H9 (cell line): ENCODE results near the gene HBS1L. TPM values are rescaled to one million over a fixed set of nuclear protein-coding genes. Genes with fewer than 3 reads are reported as not detected.

Experiments
- DNase-seq: peaks from one replicate; pipeline ENCODE4 v3.0.0-alpha.2; 2017
- H2AFZ ChIP-seq: one replicate; pipeline ENCODE4 v1.6.1; 2013; ENCODE audit warnings: mild to moderate bottlenecking, low read length, control low read depth, moderate library complexity
- H2AK5ac ChIP-seq: 2 replicates; pipeline ENCODE4 v1.6.1; 2013; ENCODE audit warnings: low read length, control low read depth, mixed read lengths; ENCODE audit not compliant: insufficient read length
- H2BK120ac ChIP-seq: one replicate; pipeline ENCODE4 v1.6.1; 2013; ENCODE audit warnings: low read depth, mild to moderate bottlenecking, low read length, control low read depth, inconsistent platforms; ENCODE audit not compliant: poor library complexity, severe bottlenecking
- H2BK12ac ChIP-seq: 2 replicates; pipeline ENCODE4 v1.6.1; 2013; ENCODE audit warnings: low read length, control low read depth, mixed read lengths, low read depth; ENCODE audit not compliant: insufficient read length
- H2BK15ac ChIP-seq: 2 replicates; pipeline ENCODE4 v1.6.1; 2013; ENCODE audit warnings: low read depth, low read length, control low read depth
- H2BK20ac ChIP-seq: one replicate; pipeline ENCODE4 v1.6.1; 2013; ENCODE audit warnings: low read depth, mild to moderate bottlenecking, low read length, control low read depth, inconsistent platforms; ENCODE audit not compliant: poor library complexity, severe bottlenecking
- H2BK5ac ChIP-seq: 2 replicates; pipeline ENCODE4 v1.6.1; 2013; ENCODE audit warnings: low read length, control low read depth, mixed read lengths; ENCODE audit not compliant: insufficient read length
- H3K14ac ChIP-seq: 2 replicates; pipeline ENCODE4 v1.6.1; 2013; ENCODE audit warnings: low read length, control low read depth; ENCODE audit not compliant: insufficient read depth
- H3K18ac ChIP-seq: 2 replicates; pipeline ENCODE4 v1.6.1; 2013; ENCODE audit warnings: low read depth, mild to moderate bottlenecking, mixed read lengths, low read length, control low read depth; ENCODE audit not compliant: insufficient read length
- H3K23ac ChIP-seq: 2 replicates; pipeline ENCODE4 v1.6.1; 2013; ENCODE audit warnings: low read length, control low read depth, mixed read lengths, low read depth; ENCODE audit not compliant: insufficient read length
- H3K23me2 ChIP-seq: 2 replicates; pipeline ENCODE4 v1.6.1; 2013; ENCODE audit warnings: low read depth, mild to moderate bottlenecking, mixed read lengths, low read length, control low read depth; ENCODE audit not compliant: insufficient read length, poor library complexity, severe bottlenecking
- H3K27ac ChIP-seq: 2 replicates; pipeline ENCODE4 v1.5.1; 2013; ENCODE audit warnings: low read length, control low read depth, mixed read lengths, low read depth; ENCODE audit not compliant: insufficient read length
- H3K27me3 ChIP-seq: 2 replicates; pipeline ENCODE4 v1.6.1; 2013; ENCODE audit warnings: low read length, control low read depth, inconsistent platforms; ENCODE audit not compliant: insufficient read depth
- H3K4ac ChIP-seq: 2 replicates; pipeline ENCODE4 v1.6.1; 2013; ENCODE audit warnings: low read depth, mild to moderate bottlenecking, control low read depth, inconsistent platforms, low read length, moderate library complexity
- H3K4me1 ChIP-seq: 2 replicates; pipeline ENCODE4 v1.6.1; 2013; ENCODE audit warnings: low read length, control low read depth, inconsistent platforms; ENCODE audit not compliant: insufficient read depth
- H3K4me2 ChIP-seq: 2 replicates; pipeline ENCODE4 v1.6.1; 2013; ENCODE audit warnings: low read length, control low read depth, mixed read lengths; ENCODE audit not compliant: insufficient read length, insufficient read depth
- H3K56ac ChIP-seq: 2 replicates; pipeline ENCODE4 v1.6.1; 2013; ENCODE audit warnings: low read depth, mild to moderate bottlenecking, mixed read lengths, low read length, control low read depth; ENCODE audit not compliant: insufficient read length
- H3K79me1 ChIP-seq: 2 replicates; pipeline ENCODE4 v1.6.1; 2013; ENCODE audit warnings: low read depth, mild to moderate bottlenecking, moderate library complexity, low read length, control low read depth, inconsistent platforms; ENCODE audit not compliant: insufficient read depth, poor library complexity, severe bottlenecking
- H3K79me2 ChIP-seq: 2 replicates; pipeline ENCODE4 v1.6.1; 2013; ENCODE audit warnings: low read length, control low read depth, inconsistent platforms; ENCODE audit not compliant: insufficient read depth
- H3K9ac ChIP-seq: 2 replicates; pipeline ENCODE4 v1.6.1; 2013; ENCODE audit warnings: low read length, control low read depth, mixed read lengths; ENCODE audit not compliant: insufficient read length; ENCODE audit errors: extremely low read depth
- H3K9me3 ChIP-seq: one replicate; pipeline ENCODE4 v1.6.1; 2013; ENCODE audit warnings: low read depth, low read length, inconsistent platforms; ENCODE audit not compliant: control insufficient read depth
- H3T11ph ChIP-seq: one replicate; pipeline ENCODE4 v1.6.1; 2013; ENCODE audit warnings: mild to moderate bottlenecking, low read length, control low read depth, inconsistent platforms
- H4K20me1 ChIP-seq: one replicate; pipeline ENCODE4 v1.6.1; 2013; ENCODE audit not compliant: control insufficient read depth, insufficient read length, insufficient read depth
- H4K5ac ChIP-seq: 2 replicates; pipeline ENCODE4 v1.6.1; 2013; ENCODE audit warnings: low read depth, mild to moderate bottlenecking, mixed read lengths, low read length, control low read depth; ENCODE audit not compliant: insufficient read length
- H4K8ac ChIP-seq: replicated peaks from 2 replicates; pipeline ENCODE4 v1.6.1; 2013; ENCODE audit warnings: low read length, control low read depth, mixed read lengths, low read depth; ENCODE audit not compliant: insufficient read length
- H4K91ac ChIP-seq: 2 replicates; pipeline ENCODE4 v1.6.1; 2013; ENCODE audit warnings: low read depth, mild to moderate bottlenecking, moderate library complexity, mixed read lengths, low read length, control low read depth; ENCODE audit not compliant: insufficient read length
- H3K27ac Mint-ChIP-seq, 3 experiments: 2 replicates in 2 of 3; 3 replicates in 1 of 3; pipeline ENCODE4 v1.8.0; 2020 to 2021; ENCODE audit warnings: mixed read lengths in 3 of 3, mild to moderate bottlenecking in 1 of 3, moderate library complexity in 1 of 3
- H3K27me3 Mint-ChIP-seq: 2 replicates; pipeline ENCODE4 v1.8.0; 2021; ENCODE audit warnings: low read depth, mild to moderate bottlenecking, moderate library complexity, mixed read lengths
- H3K36me3 Mint-ChIP-seq, 3 experiments: 2 replicates in 2 of 3; 3 replicates in 1 of 3; pipeline ENCODE4 v1.8.0; 2020 to 2021; ENCODE audit warnings: low read depth in 3 of 3, mixed read lengths in 3 of 3; ENCODE audit not compliant: insufficient read depth in 1 of 3
- H3K4me1 Mint-ChIP-seq, 2 experiments: 2 replicates each; pipeline ENCODE4 v1.8.0; 2020; ENCODE audit warnings: mixed read lengths in 2 of 2
- H3K4me3 Mint-ChIP-seq, 2 experiments: 2 replicates in 1 of 2; 3 replicates in 1 of 2; pipeline ENCODE4 v1.8.0; 2020 to 2021; ENCODE audit warnings: mild to moderate bottlenecking in 2 of 2, mixed read lengths in 2 of 2, moderate library complexity in 1 of 2
- H3K9me3 Mint-ChIP-seq, 2 experiments: 2 replicates in 1 of 2; 3 replicates in 1 of 2; pipeline ENCODE4 v1.8.0; 2020; ENCODE audit warnings: mild to moderate bottlenecking in 2 of 2, mixed read lengths in 2 of 2, moderate library complexity in 1 of 2
- CTCF ChIP-seq: fragments of 200-600 bp; sonication (generic); conservative IDR thresholded peaks from 3 replicates; pipeline ENCODE4 v1.8.0; 2021; ENCODE audit warnings: antibody characterized with exemption, mild to moderate bottlenecking
- WGBS: extraction: QIAGEN DNeasy Blood & Tissue Kit; methylation state at CpG from one replicate; pipeline ENCODE4 v1.1.7; 2013; ENCODE audit warnings: missing lambda C conversion rate, low lambda C conversion rate, mixed read lengths; ENCODE audit not compliant: insufficient read length; ENCODE audit errors: extremely low coverage; 5-methylcytosine and 5-hydroxymethylcytosine counted together
- total RNA-seq: library from RNA; stranded (reverse); gene quantifications from 2 replicates; pipeline ENCODE4 v1.2.1, GENCODE V29; 2021

Gene HBS1L
- total RNA-seq, 1 experiment from 2014 or later, result 110 TPM

GRCh38 chr6:135054226-135054568, 425 bp downstream of the HBS1L start:
- H3K36me3 Mint-ChIP-seq, result peaks cover under 1 to 5% (median 3%) of the 10 kb centered on the region in 3 experiments; a peak in 4 of 7 replicates
- Histone ChIP-seq H2AK5ac (no peak overlapping the region), H3K9ac (peak overlapping the region; percentile 86), H4K91ac (no peak overlapping the region), H4K5ac (peak overlapping the region; percentile 4), H2BK120ac (no peak overlapping the region), H3K23me2 (no peaks in the 10 kb centered on the region), H3K23ac (no peak overlapping the region), H2BK5ac (no peak overlapping the region), H3K4me2 (peak overlapping the region; percentile 82), H2BK20ac (no peak overlapping the region), H3K79me2 (peaks cover 23% of the 10 kb centered on the region; the same call in 1 of the 2 replicates), H3K56ac (no peak overlapping the region), H3K14ac (peak overlapping the region; percentile 74; the same call in 1 of the 2 replicates), H3K27ac (no peak overlapping the region), H4K8ac (no peak overlapping the region), H3K9me3 (no peaks in the 10 kb centered on the region), H3K4ac (no peak overlapping the region), H2BK12ac (no peak overlapping the region), H3K4me1 (no peaks in the 10 kb centered on the region), H3K79me1 (no peaks in the 10 kb centered on the region), H2BK15ac (no peak overlapping the region), H3T11ph (no peak overlapping the region), H3K27me3 (no peaks in the 10 kb centered on the region), H2AFZ (no peak overlapping the region), H3K18ac (peak overlapping the region; percentile 35), H4K20me1 (no peaks in the 10 kb centered on the region)
- DNase-seq, result no peak
- peak overlapping the region; percentile 95 to 100 for H3K4me3 Mint-ChIP-seq
- peak overlapping the region; percentile 93 to 100 (median 100) for H3K27ac Mint-ChIP-seq
- no peak for TF ChIP-seq CTCF
- peaks cover 13 to 16% of the 10 kb centered on the region in 2 experiments for H3K4me1 Mint-ChIP-seq
- H3K9me3 Mint-ChIP-seq, result no peaks in the 10 kb centered on the region
- WGBS, result no CpG with 5 or more reads among the region's 9 CpGs
- no peaks in the 10 kb centered on the region; the same call in 1 of the 2 replicates for H3K27me3 Mint-ChIP-seq
